ENCODE results near the gene SEPTIN8.

The SEPTIN8 gene

GRCh38 chr5:132822650-132823480, 45.8 kb upstream of the SEPTIN8 start:
- DNase-seq (ENCODE audit: low spot score): peak; percentile 44
- TF ChIP-seq, protein P1, sequence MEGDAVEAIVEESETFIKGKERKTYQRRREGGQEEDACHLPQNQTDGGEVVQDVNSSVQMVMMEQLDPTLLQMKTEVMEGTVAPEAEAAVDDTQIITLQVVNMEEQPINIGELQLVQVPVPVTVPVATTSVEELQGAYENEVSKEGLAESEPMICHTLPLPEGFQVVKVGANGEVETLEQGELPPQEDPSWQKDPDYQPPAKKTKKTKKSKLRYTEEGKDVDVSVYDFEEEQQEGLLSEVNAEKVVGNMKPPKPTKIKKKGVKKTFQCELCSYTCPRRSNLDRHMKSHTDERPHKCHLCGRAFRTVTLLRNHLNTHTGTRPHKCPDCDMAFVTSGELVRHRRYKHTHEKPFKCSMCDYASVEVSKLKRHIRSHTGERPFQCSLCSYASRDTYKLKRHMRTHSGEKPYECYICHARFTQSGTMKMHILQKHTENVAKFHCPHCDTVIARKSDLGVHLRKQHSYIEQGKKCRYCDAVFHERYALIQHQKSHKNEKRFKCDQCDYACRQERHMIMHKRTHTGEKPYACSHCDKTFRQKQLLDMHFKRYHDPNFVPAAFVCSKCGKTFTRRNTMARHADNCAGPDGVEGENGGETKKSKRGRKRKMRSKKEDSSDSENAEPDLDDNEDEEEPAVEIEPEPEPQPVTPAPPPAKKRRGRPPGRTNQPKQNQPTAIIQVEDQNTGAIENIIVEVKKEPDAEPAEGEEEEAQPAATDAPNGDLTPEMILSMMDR (IDR thresholded peaks at IDR 0.05; ENCODE audit: extremely low read depth, missing control alignments): no peak

DNA sequence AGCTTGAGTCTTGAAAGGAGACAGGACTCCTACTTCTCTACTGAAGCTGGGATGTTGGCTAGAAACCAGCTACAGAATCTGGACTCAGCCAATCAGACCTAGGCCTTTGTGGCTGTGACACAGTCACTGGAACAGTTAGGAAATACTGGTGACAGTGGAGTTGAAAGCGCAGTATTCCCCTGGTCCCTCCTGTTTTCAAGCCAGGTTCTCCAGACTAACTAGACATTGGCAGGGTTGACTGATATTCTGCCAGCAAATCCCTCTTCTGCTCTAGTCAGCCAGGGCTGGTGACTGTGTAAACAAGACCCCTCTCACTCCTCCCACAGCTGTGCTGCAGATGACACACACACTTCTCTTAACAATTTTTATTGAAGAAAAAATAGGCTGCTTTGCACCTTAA, 44.8 kb upstream of the SEPTIN8 start:
- TF ChIP-seq, protein P1 (IDR thresholded peaks at IDR 0.05; ENCODE audit: extremely low read depth, missing control alignments): no peak
- no peak for DNase-seq (ENCODE audit: low spot score)

DNA sequence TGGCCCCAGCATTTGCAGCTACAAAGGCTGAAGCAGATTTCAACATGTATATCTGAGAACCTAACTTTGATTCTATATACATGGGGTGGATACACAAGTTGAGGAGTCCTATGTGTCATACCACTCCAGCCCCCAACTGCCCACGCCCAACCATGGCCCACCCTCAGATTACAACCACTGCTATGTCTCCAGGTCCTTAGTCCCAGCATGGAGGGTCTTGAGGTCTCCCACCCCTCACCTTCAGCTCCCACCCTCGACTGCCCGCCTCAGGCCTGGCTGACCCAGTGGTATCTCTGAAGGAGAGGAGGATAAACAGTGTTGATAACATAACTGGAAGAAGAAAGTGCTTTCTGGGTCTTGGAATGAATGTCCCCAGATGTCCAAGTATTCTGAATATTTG, 44.3 kb upstream of the SEPTIN8 start:
- TF ChIP-seq, protein P1 (IDR thresholded peaks at IDR 0.05; ENCODE audit: extremely low read depth, missing control alignments): no peak
- DNase-seq (ENCODE audit: low spot score): no peak

- TF ChIP-seq, protein P1 (IDR thresholded peaks at IDR 0.05; ENCODE audit: extremely low read depth, missing control alignments): peak; percentile 68
- DNase-seq (ENCODE audit: low spot score): peak; percentile 94
Observed at GRCh38 chr5:132820162-132820754, 43.2 kb upstream of the SEPTIN8 start.

GRCh38 chr5:132819468-132819867, 42.4 kb upstream of the SEPTIN8 start:
- TF ChIP-seq, protein P1 (IDR thresholded peaks at IDR 0.05; ENCODE audit: extremely low read depth, missing control alignments): no peak
- peak; percentile 58 for DNase-seq (ENCODE audit: low spot score)

DNA sequence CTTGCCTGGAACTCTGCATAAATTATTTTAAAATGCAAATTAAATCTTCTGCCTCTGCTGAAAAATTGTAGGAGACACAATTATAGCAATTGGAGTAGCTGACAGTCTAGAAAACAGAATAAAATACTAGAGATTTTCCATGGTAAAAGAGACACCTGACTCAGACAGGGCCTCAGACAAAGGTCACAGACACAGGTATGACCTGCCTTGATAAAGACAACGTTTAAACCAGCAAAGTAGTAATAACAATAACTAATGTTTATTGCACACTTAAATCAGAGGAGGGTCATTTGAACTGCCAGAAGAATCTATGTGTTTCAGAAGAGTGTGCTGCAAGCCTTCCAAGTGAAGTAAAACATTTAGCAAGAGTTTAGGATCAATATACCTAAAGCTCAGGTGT, 40.0 kb upstream of the SEPTIN8 start:
- no peak for DNase-seq (ENCODE audit: low spot score)
- TF ChIP-seq, protein P1 (IDR thresholded peaks at IDR 0.05; ENCODE audit: extremely low read depth, missing control alignments): no peak

GRCh38 chr5:132816554-132816953, 39.5 kb upstream of the SEPTIN8 start:
- DNase-seq (ENCODE audit: low spot score): no peak
- TF ChIP-seq, protein P1 (IDR thresholded peaks at IDR 0.05; ENCODE audit: extremely low read depth, missing control alignments): no peak

Measured in GM20000 (cell line).